M059J (cell line): Measurements from ENCODE around the gene SEMA3B. TPM values are rescaled to one million over a fixed set of nuclear protein-coding genes. Genes with fewer than 3 reads are reported as not detected.

ENCODE experiments used
- total RNA-seq: library from RNA; depleted of rRNA; stranded (reverse); fragments of >200 nt; shearing (Covaris generic); gene quantifications from 2 replicates; pipeline ENCODE4 v1.2.3, GENCODE V29; 2014; rRNA removed

Gene SEMA3B
- total RNA-seq, 1 experiment from 2014 or later, result 22.5 TPM

Other genes with a start within 250 kb of the SEMA3B start
- gene RBM5, start 180.2 kb upstream of the SEMA3B start, total RNA-seq, result 18.0 and 37.1 TPM in 2 replicates
- 3.7 and 6.6 TPM in 2 replicates for gene SEMA3F, start 113.8 kb upstream of the SEMA3B start, total RNA-seq
- gene GNAT1, start 77.5 kb upstream of the SEMA3B start, total RNA-seq, result not detected in 2 replicates
- 0.89 and 0.96 TPM in 2 replicates for gene SLC38A3, start 63.9 kb upstream of the SEMA3B start, total RNA-seq
- gene GNAI2, start 32.9 kb upstream of the SEMA3B start, total RNA-seq, result 232 and 259 TPM in 2 replicates
- gene LSMEM2, start 9.9 kb downstream of the SEMA3B start, total RNA-seq, result not detected in 2 replicates
- gene IFRD2, start 23.3 kb downstream of the SEMA3B start, total RNA-seq, result 49.3 and 50.4 TPM in 2 replicates
- gene HYAL3, start 30.3 kb downstream of the SEMA3B start, total RNA-seq, result 1.6 and 3.0 TPM in 2 replicates
- gene NAA80, start 30.3 kb downstream of the SEMA3B start, total RNA-seq, result 6.9 and 8.9 TPM in 2 replicates
- gene HYAL1, start 34.4 kb downstream of the SEMA3B start, total RNA-seq, result not detected in 2 replicates
- 48.2 and 59.5 TPM in 2 replicates for gene HYAL2, start 53.6 kb downstream of the SEMA3B start, total RNA-seq
- gene TUSC2, start 59.1 kb downstream of the SEMA3B start, total RNA-seq, result 23.7 and 25.4 TPM in 2 replicates
- 12.7 and 16.1 TPM in 2 replicates for gene RASSF1, start 71.7 kb downstream of the SEMA3B start, total RNA-seq
- gene ZMYND10, start 76.6 kb downstream of the SEMA3B start, total RNA-seq, result 0.37 and 3.2 TPM in 2 replicates
- 15.6 and 27.9 TPM in 2 replicates for gene NPRL2, start 81.6 kb downstream of the SEMA3B start, total RNA-seq
- 32.8 and 49.9 TPM in 2 replicates for gene CYB561D2, start 81.7 kb downstream of the SEMA3B start, total RNA-seq
- 28.0 and 38.2 TPM in 2 replicates for gene TMEM115, start 90.4 kb downstream of the SEMA3B start, total RNA-seq
- gene CACNA2D2, start 234.5 kb downstream of the SEMA3B start, total RNA-seq, result not detected in 2 replicates